ENCODE measurements around the gene SLC41A3.

Gene SLC41A3

DNA sequence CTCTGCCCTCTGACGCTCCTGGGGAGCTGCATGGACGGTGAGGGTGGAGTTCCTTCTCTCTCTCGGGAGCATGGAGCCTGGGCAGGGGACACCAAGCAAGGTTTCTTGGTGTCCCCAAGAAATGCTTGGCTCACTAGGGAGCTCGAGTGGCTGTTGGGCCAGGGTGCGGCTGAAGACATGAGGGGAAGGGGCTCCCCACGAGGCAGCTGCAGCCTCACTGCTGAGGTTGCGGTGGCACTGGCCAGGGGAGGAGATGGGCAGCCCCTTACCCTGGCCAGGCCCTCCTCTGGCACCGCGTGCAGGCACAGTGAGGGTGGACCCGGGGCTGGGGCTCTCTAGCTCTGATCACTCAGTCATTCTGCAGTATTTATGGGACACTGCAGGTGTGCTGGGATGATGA is 43.5 kb upstream of the SLC41A3 start:
- H3K36me3 ChIP-seq (ENCODE audit: control insufficient read depth, low read depth, low read length): no peaks in the 10 kb centered on the region
- no peak overlapping the region for H3K9ac ChIP-seq (ENCODE audit: low read length)
- no peak overlapping the region for H3K27ac ChIP-seq (ENCODE audit: low read length)
- H3K4me3 ChIP-seq (ENCODE audit: low read length): no peak overlapping the region
- peaks cover 20% of the 10 kb centered on the region for H3K4me1 ChIP-seq (ENCODE audit: control insufficient read depth, low read depth, low read length)
- no peaks in the 10 kb centered on the region for H3K9me3 ChIP-seq (ENCODE audit: control insufficient read depth, low read depth, low read length)
- no peaks in the 10 kb centered on the region for H3K27me3 ChIP-seq (ENCODE audit: control insufficient read depth, insufficient read depth, low read length)

DNA sequence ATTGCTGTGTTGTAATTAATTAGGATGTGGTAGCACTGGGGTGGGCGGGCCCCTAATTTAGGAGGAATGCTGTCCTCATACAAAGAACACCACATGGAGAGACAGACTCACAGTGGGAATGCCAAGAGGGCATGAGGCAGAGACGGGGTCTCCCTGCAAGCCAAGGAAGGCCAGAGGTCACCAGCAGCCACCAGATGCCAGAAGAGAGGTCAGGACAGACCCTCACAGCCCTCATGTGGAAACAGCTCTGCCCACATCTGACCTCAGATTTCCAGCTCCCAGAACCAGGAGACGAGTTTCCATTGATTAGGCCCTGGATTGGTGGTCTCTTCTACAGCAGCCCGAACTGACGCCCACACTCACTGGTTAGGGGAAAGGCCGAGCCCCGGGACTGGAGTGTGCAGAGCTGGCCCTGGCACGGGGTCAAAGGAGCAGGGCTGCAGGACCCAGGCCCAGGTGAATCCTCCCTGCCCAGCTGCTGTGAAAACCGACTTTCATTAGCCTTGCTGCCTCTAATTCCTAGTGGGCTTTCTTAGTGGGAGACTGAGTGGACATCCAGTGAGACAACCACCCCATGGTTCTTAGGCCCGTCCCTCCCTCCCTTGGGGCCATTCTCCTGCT is 43.0 kb upstream of the SLC41A3 start:
- no peaks in the 10 kb centered on the region for H3K27me3 ChIP-seq (ENCODE audit: control insufficient read depth, insufficient read depth, low read length)
- H3K27ac ChIP-seq (ENCODE audit: low read length): no peak overlapping the region
- no peaks in the 10 kb centered on the region for H3K36me3 ChIP-seq (ENCODE audit: control insufficient read depth, low read depth, low read length)
- H3K9ac ChIP-seq (ENCODE audit: low read length): no peak overlapping the region
- peaks cover 18% of the 10 kb centered on the region for H3K4me1 ChIP-seq (ENCODE audit: control insufficient read depth, low read depth, low read length)
- no peak overlapping the region for H3K4me3 ChIP-seq (ENCODE audit: low read length)
- no peaks in the 10 kb centered on the region for H3K9me3 ChIP-seq (ENCODE audit: control insufficient read depth, low read depth, low read length)

DNA sequence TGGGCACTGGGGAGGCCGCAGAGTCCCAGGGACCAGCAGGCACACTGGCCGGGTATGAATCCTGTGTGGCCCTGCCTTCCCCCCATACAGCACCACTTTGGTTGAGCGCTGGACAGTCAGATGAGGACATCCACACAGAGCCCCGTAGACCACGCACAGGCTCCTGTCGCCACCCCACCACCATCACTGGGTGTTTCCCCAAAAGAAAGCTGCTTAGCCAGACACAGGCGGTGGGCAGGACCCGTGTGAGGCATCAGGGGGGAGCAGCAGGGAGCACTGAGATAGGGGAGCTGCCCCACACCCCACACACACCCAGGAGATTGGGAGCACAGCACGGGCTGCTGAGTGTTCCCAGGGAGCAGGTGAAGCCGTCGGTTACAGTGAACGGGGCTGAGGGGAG is 42.4 kb upstream of the SLC41A3 start:
- Histone ChIP-seq H3K36me3 (ENCODE audit: control insufficient read depth, low read depth, low read length) (no peaks in the 10 kb centered on the region), H3K4me1 (ENCODE audit: control insufficient read depth, low read depth, low read length) (peaks cover 18% of the 10 kb centered on the region), H3K9ac (ENCODE audit: low read length) (no peak overlapping the region), H3K27ac (ENCODE audit: low read length) (no peak overlapping the region), H3K27me3 (ENCODE audit: control insufficient read depth, insufficient read depth, low read length) (no peaks in the 10 kb centered on the region), H3K9me3 (ENCODE audit: control insufficient read depth, low read depth, low read length) (no peaks in the 10 kb centered on the region), H3K4me3 (ENCODE audit: low read length) (no peak overlapping the region)

DNA sequence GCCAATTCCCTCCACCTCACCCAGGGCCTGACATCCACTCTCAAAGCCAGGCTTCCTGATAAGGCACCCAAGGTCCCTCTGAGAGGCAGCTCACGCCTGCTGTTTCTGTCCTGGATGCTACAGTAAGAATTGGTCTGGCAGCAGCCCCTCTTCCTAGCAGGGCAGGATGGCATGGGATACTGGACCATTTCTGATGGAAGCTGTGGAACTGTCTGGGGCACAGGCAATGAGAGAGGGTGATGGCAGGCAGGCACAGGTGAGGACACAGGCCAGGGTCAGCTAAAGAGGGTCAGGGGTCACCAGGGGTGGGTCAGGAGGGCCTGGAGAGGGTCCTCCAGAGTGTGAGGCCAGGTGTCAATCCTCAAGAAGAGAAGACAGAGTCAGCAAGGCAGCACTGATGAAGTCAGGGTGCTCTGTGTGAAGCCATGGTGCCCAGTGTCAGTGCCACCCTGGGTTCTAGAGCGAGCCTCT is 41.9 kb upstream of the SLC41A3 start:
- no peak overlapping the region for H3K27ac ChIP-seq (ENCODE audit: low read length)
- H3K9me3 ChIP-seq (ENCODE audit: control insufficient read depth, low read depth, low read length): no peaks in the 10 kb centered on the region
- no peak overlapping the region for H3K4me3 ChIP-seq (ENCODE audit: low read length)
- no peak overlapping the region for H3K9ac ChIP-seq (ENCODE audit: low read length)
- H3K4me1 ChIP-seq (ENCODE audit: control insufficient read depth, low read depth, low read length): peaks cover 18% of the 10 kb centered on the region
- no peaks in the 10 kb centered on the region for H3K36me3 ChIP-seq (ENCODE audit: control insufficient read depth, low read depth, low read length)
- H3K27me3 ChIP-seq (ENCODE audit: control insufficient read depth, insufficient read depth, low read length): no peaks in the 10 kb centered on the region

DNA sequence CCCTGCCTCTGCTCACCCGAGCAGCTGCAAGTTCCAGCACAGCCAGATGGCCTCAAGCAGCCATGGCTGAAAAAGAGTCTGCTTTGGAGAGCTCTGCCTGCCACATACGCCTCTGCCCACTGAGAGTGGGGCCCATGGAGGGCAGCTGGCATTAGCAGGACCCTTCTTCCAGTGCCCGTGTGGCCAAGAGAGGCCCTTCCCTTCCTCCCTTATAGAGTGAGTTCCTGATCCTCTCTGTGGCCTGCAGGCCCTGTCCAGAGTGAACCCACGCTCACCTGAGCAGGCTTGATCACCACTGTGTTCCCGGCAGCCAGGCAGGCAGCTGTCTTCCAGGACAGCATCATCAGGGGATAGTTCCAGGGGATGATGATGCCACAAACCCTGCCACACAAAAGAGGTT is 41.4 kb upstream of the SLC41A3 start:
- peaks cover 18% of the 10 kb centered on the region for H3K4me1 ChIP-seq (ENCODE audit: control insufficient read depth, low read depth, low read length)
- H3K27ac ChIP-seq (ENCODE audit: low read length): no peak overlapping the region
- H3K36me3 ChIP-seq (ENCODE audit: control insufficient read depth, low read depth, low read length): no peaks in the 10 kb centered on the region
- H3K4me3 ChIP-seq (ENCODE audit: low read length): no peak overlapping the region
- no peaks in the 10 kb centered on the region for H3K27me3 ChIP-seq (ENCODE audit: control insufficient read depth, insufficient read depth, low read length)
- no peak overlapping the region for H3K9ac ChIP-seq (ENCODE audit: low read length)
- H3K9me3 ChIP-seq (ENCODE audit: control insufficient read depth, low read depth, low read length): no peaks in the 10 kb centered on the region

DNA sequence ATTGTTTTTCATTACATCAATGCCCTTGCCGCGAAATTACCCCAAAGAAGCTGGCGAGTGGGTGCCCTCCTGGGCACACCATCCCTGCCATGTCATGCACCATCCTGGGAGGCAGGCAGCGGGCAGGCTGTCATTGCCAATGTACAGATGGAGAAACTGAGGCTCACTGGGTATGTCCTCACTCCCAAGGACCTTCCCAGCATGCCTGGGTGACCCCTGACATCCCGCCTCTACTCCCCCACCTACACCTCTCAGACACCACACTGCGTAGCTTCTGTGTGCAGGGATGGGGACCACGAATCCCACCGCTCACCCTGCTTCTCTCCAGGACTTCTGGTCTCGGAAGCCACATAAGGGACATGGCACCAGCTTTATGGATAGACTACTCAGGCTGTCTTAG is 41.0 kb upstream of the SLC41A3 start:
- peaks cover 18% of the 10 kb centered on the region for H3K4me1 ChIP-seq (ENCODE audit: control insufficient read depth, low read depth, low read length)
- no peaks in the 10 kb centered on the region for H3K9me3 ChIP-seq (ENCODE audit: control insufficient read depth, low read depth, low read length)
- no peak overlapping the region for H3K27ac ChIP-seq (ENCODE audit: low read length)
- no peaks in the 10 kb centered on the region for H3K27me3 ChIP-seq (ENCODE audit: control insufficient read depth, insufficient read depth, low read length)
- H3K36me3 ChIP-seq (ENCODE audit: control insufficient read depth, low read depth, low read length): no peaks in the 10 kb centered on the region
- H3K4me3 ChIP-seq (ENCODE audit: low read length): no peak overlapping the region
- H3K9ac ChIP-seq (ENCODE audit: low read length): no peak overlapping the region

DNA sequence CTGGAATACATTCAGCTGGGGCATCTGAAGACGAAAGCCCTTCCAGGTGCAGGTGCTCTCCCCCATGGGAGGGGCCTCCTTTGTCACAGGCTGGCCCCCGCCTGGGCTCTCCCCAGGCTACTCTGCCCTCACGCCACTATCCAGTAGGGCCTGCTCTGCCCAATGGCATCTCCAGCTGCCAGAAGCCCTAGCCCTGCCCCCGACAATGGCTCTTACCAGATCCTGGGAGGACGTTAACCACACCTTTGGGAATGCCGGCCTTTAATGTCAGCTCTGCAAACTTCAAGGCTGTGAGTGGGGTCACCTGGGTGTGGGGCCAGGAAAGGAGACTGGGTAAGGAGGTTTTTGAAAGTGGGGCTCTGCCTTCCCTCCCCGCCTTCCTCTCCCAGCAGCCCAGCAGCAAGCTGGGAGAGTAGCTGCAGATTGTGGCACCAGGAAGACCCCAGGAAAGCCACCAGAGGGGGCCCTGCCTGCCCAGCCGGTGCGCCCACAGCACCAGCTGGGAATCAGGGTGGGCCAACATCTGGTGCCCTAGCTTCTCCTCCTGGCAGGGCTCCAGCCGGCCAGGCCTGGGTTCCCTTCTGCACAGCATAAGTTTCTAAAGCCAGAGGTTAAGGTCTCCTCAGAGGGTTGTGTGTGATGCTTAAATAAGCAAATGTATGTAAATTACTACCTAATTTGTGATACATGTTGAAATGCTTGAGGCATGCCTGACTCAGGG is 40.4 kb upstream of the SLC41A3 start:
- Histone ChIP-seq H3K4me3 (ENCODE audit: low read length) (no peak overlapping the region), H3K27me3 (ENCODE audit: control insufficient read depth, insufficient read depth, low read length) (no peaks in the 10 kb centered on the region), H3K9me3 (ENCODE audit: control insufficient read depth, low read depth, low read length) (no peaks in the 10 kb centered on the region), H3K4me1 (ENCODE audit: control insufficient read depth, low read depth, low read length) (peaks cover 18% of the 10 kb centered on the region), H3K36me3 (ENCODE audit: control insufficient read depth, low read depth, low read length) (no peaks in the 10 kb centered on the region), H3K9ac (ENCODE audit: low read length) (no peak overlapping the region), H3K27ac (ENCODE audit: low read length) (no peak overlapping the region)

DNA sequence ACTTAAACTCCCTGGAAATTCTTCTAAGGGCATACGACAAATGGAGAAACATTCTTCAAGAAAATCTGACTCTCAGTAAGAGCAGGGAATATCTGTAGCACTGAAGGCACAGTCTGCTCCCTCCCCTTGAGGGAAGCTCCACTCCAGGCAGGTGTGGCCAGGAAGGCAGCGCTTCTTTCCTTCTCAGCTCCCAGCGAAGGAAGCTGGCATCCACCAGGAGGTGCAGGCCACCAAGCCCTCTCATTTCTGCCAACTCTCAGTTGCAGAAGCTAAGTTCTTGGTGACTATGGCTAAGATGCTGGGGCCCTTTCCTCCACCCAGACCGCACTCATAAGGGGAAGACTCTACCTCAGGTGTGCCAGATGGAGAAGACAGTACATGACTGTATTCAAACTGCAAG is 37.7 kb upstream of the SLC41A3 start:
- Histone ChIP-seq H3K4me3 (ENCODE audit: low read length) (no peak overlapping the region), H3K36me3 (ENCODE audit: control insufficient read depth, low read depth, low read length) (no peaks in the 10 kb centered on the region), H3K9ac (ENCODE audit: low read length) (no peak overlapping the region), H3K27me3 (ENCODE audit: control insufficient read depth, insufficient read depth, low read length) (no peaks in the 10 kb centered on the region), H3K9me3 (ENCODE audit: control insufficient read depth, low read depth, low read length) (no peaks in the 10 kb centered on the region), H3K27ac (ENCODE audit: low read length) (no peak overlapping the region), H3K4me1 (ENCODE audit: control insufficient read depth, low read depth, low read length) (peaks cover 17% of the 10 kb centered on the region)

DNA sequence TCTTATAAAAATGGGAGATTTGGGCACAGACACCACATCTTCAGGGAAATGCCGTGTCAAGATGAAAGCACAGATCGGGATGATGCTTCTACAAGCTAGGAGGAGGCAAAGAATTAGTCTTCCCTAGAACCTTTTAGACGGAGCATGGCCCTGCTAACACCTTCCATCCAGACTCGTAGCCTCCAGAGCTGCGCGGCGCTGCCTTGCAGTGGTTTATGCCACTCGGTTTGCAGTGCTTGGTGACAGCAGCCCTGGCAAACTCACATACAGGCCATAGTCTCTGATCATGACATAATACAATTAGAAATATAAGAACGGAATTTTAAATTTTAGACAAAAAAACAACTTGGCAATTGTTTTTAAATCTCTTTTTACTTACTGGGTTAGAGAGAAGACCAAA is 37.1 kb upstream of the SLC41A3 start:
- H3K27ac ChIP-seq (ENCODE audit: low read length): no peak overlapping the region
- H3K4me1 ChIP-seq (ENCODE audit: control insufficient read depth, low read depth, low read length): peaks cover 13% of the 10 kb centered on the region
- no peak overlapping the region for H3K9ac ChIP-seq (ENCODE audit: low read length)
- no peaks in the 10 kb centered on the region for H3K9me3 ChIP-seq (ENCODE audit: control insufficient read depth, low read depth, low read length)
- no peak overlapping the region for H3K4me3 ChIP-seq (ENCODE audit: low read length)
- H3K27me3 ChIP-seq (ENCODE audit: control insufficient read depth, insufficient read depth, low read length): no peaks in the 10 kb centered on the region
- no peaks in the 10 kb centered on the region for H3K36me3 ChIP-seq (ENCODE audit: control insufficient read depth, low read depth, low read length)

DNA sequence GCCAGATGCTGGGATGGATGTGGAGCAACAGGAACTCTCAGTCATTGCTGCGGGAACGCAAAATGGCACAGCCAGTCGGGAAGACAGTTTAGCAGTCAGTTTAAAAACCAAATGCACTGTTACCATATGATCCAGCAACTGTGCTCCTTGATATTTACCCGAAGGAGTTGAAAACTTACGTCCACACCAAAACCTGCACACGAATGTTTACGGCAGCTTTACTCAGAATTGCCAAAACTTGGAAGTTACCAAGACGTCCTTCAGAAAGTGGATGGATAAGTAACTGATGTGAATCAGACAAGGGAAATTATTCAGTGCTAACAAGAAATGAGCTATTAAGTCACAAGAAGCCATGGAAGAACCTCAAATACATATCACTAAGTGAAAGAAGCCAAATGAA is 36.1 kb upstream of the SLC41A3 start:
- Histone ChIP-seq H3K27ac (ENCODE audit: low read length) (no peak overlapping the region), H3K27me3 (ENCODE audit: control insufficient read depth, insufficient read depth, low read length) (no peaks in the 10 kb centered on the region), H3K4me1 (ENCODE audit: control insufficient read depth, low read depth, low read length) (peaks cover 13% of the 10 kb centered on the region), H3K36me3 (ENCODE audit: control insufficient read depth, low read depth, low read length) (no peaks in the 10 kb centered on the region), H3K4me3 (ENCODE audit: low read length) (no peak overlapping the region), H3K9ac (ENCODE audit: low read length) (no peak overlapping the region), H3K9me3 (ENCODE audit: control insufficient read depth, low read depth, low read length) (no peaks in the 10 kb centered on the region)

DNA sequence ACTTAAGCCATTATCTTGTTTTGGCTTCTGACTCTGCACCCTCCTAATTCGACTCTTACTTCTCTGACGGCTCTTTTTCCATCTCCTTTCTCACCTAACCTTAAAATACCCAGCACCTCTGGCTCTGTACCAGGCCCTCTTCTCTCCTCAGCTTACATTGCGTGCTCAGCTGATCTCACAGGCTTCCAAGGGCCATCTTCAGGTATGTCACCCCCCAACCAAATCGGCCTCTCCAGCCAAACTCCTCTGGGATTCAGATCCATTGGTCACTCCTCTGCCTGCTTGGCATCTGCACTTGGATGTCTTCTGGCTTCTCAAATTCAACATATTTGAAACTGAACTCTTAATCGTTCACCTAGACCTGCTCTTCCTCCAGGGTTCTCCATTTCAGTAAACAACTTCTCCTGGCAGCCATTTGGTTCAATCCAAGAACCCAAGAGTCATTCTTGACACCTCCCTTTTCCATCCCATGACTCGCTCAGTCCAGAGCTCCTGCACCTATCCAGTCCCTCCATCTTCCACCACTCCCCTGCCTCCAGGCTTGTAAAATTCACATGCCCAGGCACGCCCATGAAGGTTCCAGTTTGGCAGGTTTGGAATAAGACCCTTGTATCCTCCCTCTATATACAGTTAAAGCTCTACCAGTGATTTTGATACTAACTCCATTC is 35.2 kb upstream of the SLC41A3 start:
- H3K4me1 ChIP-seq (ENCODE audit: control insufficient read depth, low read depth, low read length): peaks cover 10% of the 10 kb centered on the region
- no peak overlapping the region for H3K9ac ChIP-seq (ENCODE audit: low read length)
- H3K27ac ChIP-seq (ENCODE audit: low read length): no peak overlapping the region
- no peak overlapping the region for H3K4me3 ChIP-seq (ENCODE audit: low read length)
- no peaks in the 10 kb centered on the region for H3K9me3 ChIP-seq (ENCODE audit: control insufficient read depth, low read depth, low read length)
- no peaks in the 10 kb centered on the region for H3K27me3 ChIP-seq (ENCODE audit: control insufficient read depth, insufficient read depth, low read length)
- H3K36me3 ChIP-seq (ENCODE audit: control insufficient read depth, low read depth, low read length): no peaks in the 10 kb centered on the region

All from iPS-18a (cell line).